ENCODE measurements around the gene KIAA0319L.

DNA sequence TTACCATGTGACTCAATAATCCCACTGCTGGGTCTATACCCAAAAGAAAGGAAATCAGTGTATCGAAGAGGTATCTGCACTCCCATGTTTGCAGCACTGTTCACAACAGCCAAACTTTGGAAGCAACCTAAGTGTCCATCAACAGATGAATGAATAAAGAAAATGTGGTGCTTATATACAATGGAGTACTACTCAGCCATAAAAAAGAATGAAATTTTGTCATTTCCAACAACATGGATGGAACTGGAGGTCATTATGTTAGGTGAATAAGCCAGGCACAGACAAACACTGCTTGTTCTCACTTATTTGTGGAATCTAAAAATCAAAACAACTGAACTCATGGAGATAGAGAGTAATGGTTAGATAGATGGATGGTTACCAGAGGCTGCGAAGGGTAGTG is 79.3 kb downstream of the KIAA0319L start:
- TF ChIP-seq EZH2 (IDR thresholded peaks at IDR 0.05) (no peak), POLR2AphosphoS5 (IDR thresholded peaks at IDR 0.05; ENCODE audit: borderline replicate concordance, low read depth, low read length) (no peak)
